HG02970 (cell line): Measurements from ENCODE around the gene ANKRD1.

Experiments
- ATAC-seq: cut with Tn5 transposase; IDR thresholded peaks from one replicate; pipeline ENCODE4 v1.9.1; 2021; ENCODE audit warnings: mild to moderate bottlenecking, moderate library complexity, moderate number of reproducible peaks; ENCODE audit not compliant: unreplicated experiment, low FRiP score

Gene ANKRD1

GRCh38 chr10:90866050-90866598, 54.8 kb downstream of the ANKRD1 start:
- ATAC-seq, result no peak

GRCh38 chr10:90865401-90865800, 55.5 kb downstream of the ANKRD1 start:
- no peak for ATAC-seq

- ATAC-seq, result no peak
Measured at GRCh38 chr10:90862908-90863514, 57.9 kb downstream of the ANKRD1 start.
